K562 (cell line): ENCODE results near the gene IPO11. TPM values are rescaled to one million over a fixed set of nuclear protein-coding genes. Genes with fewer than 3 reads are reported as not detected.

ENCODE experiments used
- ATAC-seq: fragments of 200-7000 bp; cut with Tn5 transposase; 3 replicates; pipeline ENCODE4 v1.9.1; 2020; ENCODE audit warnings: moderate library complexity
- BruUV-seq: library from RNA; stranded (reverse); fragments of 400-500 nt; replicated peaks from 2 replicates; lab custom pipeline; 2021; lab: Mats Ljungman, UMichigan
- CTCF ChIA-PET: fragments of 300-600 bp; formaldehyde crosslinking; extraction: SDS; loops from one replicate; lab custom pipeline; 2021; ENCODE audit warnings: low intra/inter-chr PET ratio; lab: Yijun Ruan, JAX
- POLR2A ChIA-PET: fragments of 300-600, 350-650 bp; sonication (Branson Sonifier 250); formaldehyde crosslinking; extraction: SDS; loops from one replicate; lab custom pipeline; 2021; ENCODE audit warnings: antibody characterized with exemption, inconsistent platforms; lab: Yijun Ruan, JAX
- DNase-seq, 4 experiments: peaks; one replicate each; pipeline versions ENCODE4 v3.0.0 to v3.0.0-alpha.2; 2011 to 2018; ENCODE audit warnings: low spot score in 3 of 4, mixed read lengths in 3 of 4; ENCODE audit errors: extremely low read depth in 1 of 4
- FAIRE-seq: peaks from 2 replicates; lab custom pipeline; 2011; peaks lifted over from hg19 to GRCh38; lab: Jason Lieb, UNC
- H2AFZ ChIP-seq: 2 replicates; pipeline ENCODE4 v1.6.0; 2011; ENCODE audit warnings: low read depth, low read length, control low read depth, inconsistent platforms
- H3K27ac ChIP-seq: fragments of 200-600 bp; 3 replicates; pipeline ENCODE4 v1.8.0; 2011; ENCODE audit warnings: low read depth, mild to moderate bottlenecking, control low read depth, inconsistent platforms, low read length, moderate library complexity, mixed read lengths; ENCODE audit errors: extremely low read depth
- H3K27me3 ChIP-seq, 2 experiments: fragments of 300-600 bp in 1 of 2; 2 replicates in 1 of 2; 3 replicates in 1 of 2; pipeline versions ENCODE4 v1.6.0 to v1.8.0; 2011; ENCODE audit warnings: inconsistent platforms in 2 of 2, low read length in 2 of 2, mild to moderate bottlenecking in 1 of 2, mixed read lengths in 1 of 2, moderate library complexity in 1 of 2; ENCODE audit not compliant: control insufficient read depth in 2 of 2, insufficient read depth in 2 of 2
- H3K36me3 ChIP-seq: fragments of 300-600 bp; 3 replicates; pipeline ENCODE4 v1.8.0; 2011; ENCODE audit warnings: mild to moderate bottlenecking, low read length, inconsistent platforms; ENCODE audit not compliant: control insufficient read depth, insufficient read depth
- H3K4me1 ChIP-seq, 2 experiments: fragments of 200-600 bp in 1 of 2; replicated peaks in 1 of 2; 2 replicates in 1 of 2; 3 replicates in 1 of 2; pipeline versions ENCODE4 v1.5.1 to v1.8.0; 2011; ENCODE audit warnings: inconsistent platforms in 2 of 2, low read length in 2 of 2, mild to moderate bottlenecking in 1 of 2, mixed read lengths in 1 of 2, moderate library complexity in 1 of 2; ENCODE audit not compliant: control insufficient read depth in 2 of 2, insufficient read depth in 2 of 2
- H3K4me2 ChIP-seq: 2 replicates; pipeline ENCODE4 v1.6.1; 2011; ENCODE audit warnings: low read length, control low read depth, inconsistent platforms, mixed read lengths; ENCODE audit not compliant: insufficient read depth
- H3K4me3 ChIP-seq: fragments of 200-600 bp; sonication (generic), shearing (Covaris generic); 2 replicates; pipeline ENCODE4 v1.5.1; 2016; ENCODE audit warnings: control low read depth, inconsistent platforms
- H3K79me2 ChIP-seq: fragments of 200-600 bp; 3 replicates; pipeline ENCODE4 v1.8.0; 2011; ENCODE audit warnings: low read length, inconsistent platforms; ENCODE audit not compliant: control insufficient read depth, insufficient read depth
- H3K9ac ChIP-seq, 2 experiments: 2 replicates each; pipeline versions ENCODE4 v1.6.0 to v1.6.1; 2011; ENCODE audit warnings: low read depth in 2 of 2, low read length in 2 of 2, control low read depth in 1 of 2, inconsistent platforms in 1 of 2, mild to moderate bottlenecking in 1 of 2, mixed read lengths in 1 of 2; ENCODE audit not compliant: insufficient read depth in 1 of 2
- H3K9me1 ChIP-seq: one replicate; pipeline ENCODE4 v1.6.0; 2011; ENCODE audit warnings: inconsistent platforms, mild to moderate bottlenecking, low read length, moderate library complexity; ENCODE audit not compliant: control insufficient read depth, insufficient read depth
- H3K9me3 ChIP-seq: replicated peaks from 2 replicates; pipeline ENCODE4 v1.5.1; 2011; ENCODE audit warnings: low read depth, low read length, inconsistent platforms; ENCODE audit not compliant: control insufficient read depth, insufficient read depth
- H4K20me1 ChIP-seq: replicated peaks from 2 replicates; pipeline ENCODE4 v1.6.1; 2011; ENCODE audit warnings: low read length, inconsistent platforms, mixed read lengths; ENCODE audit not compliant: control insufficient read depth, insufficient read depth
- ELF4 ChIP-seq: fragments of 450-650 bp; formaldehyde crosslinking; IDR thresholded peaks from 2 replicates; pipeline ENCODE4 v1.4.0; 2022; ENCODE audit warnings: missing genetic modification characterization
- FOXJ2 ChIP-seq: fragments of 200-800 bp; sonication (Bioruptor generic); IDR thresholded peaks from 2 replicates; pipeline ENCODE4 v1.6.1; 2016; ENCODE audit warnings: missing genetic modification characterization, missing compliant biosample characterization
- MTA3 ChIP-seq: fragments of 450-650 bp; formaldehyde crosslinking; IDR thresholded peaks from 2 replicates; pipeline ENCODE4 v1.6.1; 2017; ENCODE audit warnings: mild to moderate bottlenecking, borderline replicate concordance
- NEUROD1 ChIP-seq: fragments of 150-350 bp; IDR thresholded peaks from 2 replicates; pipeline ENCODE4 v1.6.1; 2014; ENCODE audit warnings: borderline replicate concordance, low read length, low read depth; ENCODE audit not compliant: partially characterized antibody
- OTX1 ChIP-seq: fragments of 450-650 bp; formaldehyde crosslinking; IDR thresholded peaks from 2 replicates; pipeline ENCODE4 v1.4.0; 2022; ENCODE audit warnings: mild to moderate bottlenecking
- POLR2AphosphoS2 ChIP-seq: IDR thresholded peaks from 2 replicates; pipeline ENCODE4 v1.6.1; 2012; ENCODE audit warnings: low read length, improper control_type of control experiment
- SIRT6 ChIP-seq: IDR thresholded peaks from one replicate; pipeline ENCODE4 v1.6.1; 2012; ENCODE audit warnings: low read depth, mild to moderate bottlenecking, control low read depth, inconsistent platforms, low read length, moderate library complexity
- TGIF2 ChIP-seq: sonication (generic); formaldehyde crosslinking; IDR thresholded peaks from 2 replicates; pipeline ENCODE4 v1.8.1; 2022; ENCODE audit warnings: mild to moderate bottlenecking, missing genetic modification reagents, moderate library complexity
- ZNF174 ChIP-seq: fragments of 250-450 bp; sonication (Bioruptor Pico); IDR thresholded peaks from 2 replicates; pipeline ENCODE4 v1.4.0; 2020; ENCODE audit warnings: mild to moderate bottlenecking
- in situ Hi-C: fragments of 300-500 bp; cut with MboI; formaldehyde crosslinking; loops from 4 replicates; pipeline ENCODE4 v1.15.0; 2018; ENCODE audit warnings: inconsistent platforms, mixed read lengths
- intact Hi-C: fragments of 100-400 bp; cut with micrococcal nuclease; formaldehyde crosslinking; loops from 2 replicates; pipeline ENCODE4 v1.14.2; 2022
- polyA plus RNA-seq, 8 experiments: library from polyadenylated mRNA; depleted of rRNA in 4 of 8; stranded (reverse) in 5 of 8; unstranded in 3 of 8; fragments of >200 nt; fragmentation: Nextera tagmentation in 2 of 8; fragmentation: Illumina TruSeq in 1 of 8; extraction: Ambion mirVana in 2 of 8; extraction: Trizol in 1 of 8; gene quantifications; 2 replicates each; pipeline versions ENCODE4 v1.2.1 to v1.2.3, GENCODE V29; 2011 to 2014; ENCODE audit warnings: inconsistent platforms in 1 of 8, missing spikeins in 1 of 8
- total RNA-seq, 7 experiments: library from RNA; depleted of rRNA in 6 of 7; stranded (reverse); fragments of >200 nt in 6 of 7; fragmentation: Illumina TruSeq in 2 of 7; extraction: Trizol in 2 of 7; gene quantifications; 2 replicates each; pipeline versions ENCODE4 v1.2.1 to v1.2.3, GENCODE V29; 2011 to 2021; ENCODE audit warnings: low replicate concordance in 1 of 7
- TF ChIP-seq, protein P1 (sequence below): sonication (generic); formaldehyde crosslinking; IDR thresholded peaks from 2 replicates; pipeline ENCODE4 v1.8.0; 2023; ENCODE audit warnings: mild to moderate bottlenecking, missing genetic modification reagents
- TF ChIP-seq, protein P2 (sequence below), 2 experiments: fragments of 450-650 bp; IDR thresholded peaks; 2 replicates each; pipeline ENCODE4 v1.6.1; 2018; ENCODE audit warnings: mild to moderate bottlenecking in 2 of 2, low read depth in 1 of 2; ENCODE audit not compliant: partially characterized antibody in 2 of 2
- TF ChIP-seq, protein P3 (sequence below): sonication (generic); IDR thresholded peaks from 2 replicates; pipeline ENCODE4 v1.6.1; 2016
- TF ChIP-seq, protein P4 (sequence below), 2 experiments: fragments of 450-650 bp in 1 of 2; sonication (generic) in 1 of 2; formaldehyde crosslinking in 1 of 2; IDR thresholded peaks in 1 of 2; conservative IDR thresholded peaks in 1 of 2; 2 replicates each; pipeline versions ENCODE4 v1.6.1 to v1.8.1; 2016 to 2023; ENCODE audit warnings: mild to moderate bottlenecking in 2 of 2, moderate library complexity in 2 of 2, inconsistent platforms in 1 of 2, missing genetic modification reagents in 1 of 2

Gene IPO11
- total and polyA plus RNA-seq, 9 of the 15 experiments (the other 6 are each of a cell fraction or from before 2014, with no cell fraction given) = 38.7 to 96.0 (median 70.9) TPM

DNA sequence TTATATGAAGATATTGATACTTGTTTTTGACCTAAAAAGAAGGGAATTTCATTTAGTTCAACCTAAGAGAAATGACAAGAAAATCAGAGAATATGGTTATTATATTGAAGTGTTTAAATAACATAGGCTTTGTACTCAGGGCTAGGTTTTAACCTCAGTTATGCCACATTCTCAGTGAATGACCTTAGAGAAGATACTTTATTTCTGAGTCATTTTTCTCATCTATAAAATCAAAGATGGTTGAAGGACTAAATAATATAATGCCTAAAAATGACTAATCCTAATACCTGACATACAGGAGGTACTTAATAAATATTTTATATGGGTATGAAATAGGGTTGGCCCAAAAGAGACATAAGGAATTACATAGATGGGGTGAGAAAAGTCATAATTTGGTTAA, 41.2 kb upstream of the IPO11 start:
- FAIRE-seq (no peak), ATAC-seq (no peak), DNase-seq (no peak)
- intact Hi-C loops (no loop called here), in situ Hi-C loops (no loop called here)
- Histone ChIP-seq H3K79me2 (no peaks in the 10 kb centered on the region), H3K4me1 (peaks cover 8 to 9% of the 10 kb centered on the region in 2 experiments), H4K20me1 (no peaks in the 10 kb centered on the region), H3K9me1 (no peaks in the 10 kb centered on the region), H3K9ac (no peak overlapping the region), H3K27me3 (no peaks in the 10 kb centered on the region), H3K4me2 (no peak overlapping the region), H2AFZ (no peak overlapping the region), H3K27ac (no peak overlapping the region)
- no TSS peak for BruUV-seq
- CTCF ChIA-PET = no interaction called here
- TF ChIP-seq FOXJ2 (tag) (no peak), SIRT6 (no peak), OTX1 (CRISPR knock-in tag) (no peak), ZNF174 (CRISPR knock-in tag) (no peak), NEUROD1 (no peak), MTA3 (no peak), ELF4 (CRISPR knock-in tag) (no peak), TGIF2 (CRISPR knock-in tag) (no peak), POLR2AphosphoS2 (no peak)
- TF ChIP-seq, protein P1, sequence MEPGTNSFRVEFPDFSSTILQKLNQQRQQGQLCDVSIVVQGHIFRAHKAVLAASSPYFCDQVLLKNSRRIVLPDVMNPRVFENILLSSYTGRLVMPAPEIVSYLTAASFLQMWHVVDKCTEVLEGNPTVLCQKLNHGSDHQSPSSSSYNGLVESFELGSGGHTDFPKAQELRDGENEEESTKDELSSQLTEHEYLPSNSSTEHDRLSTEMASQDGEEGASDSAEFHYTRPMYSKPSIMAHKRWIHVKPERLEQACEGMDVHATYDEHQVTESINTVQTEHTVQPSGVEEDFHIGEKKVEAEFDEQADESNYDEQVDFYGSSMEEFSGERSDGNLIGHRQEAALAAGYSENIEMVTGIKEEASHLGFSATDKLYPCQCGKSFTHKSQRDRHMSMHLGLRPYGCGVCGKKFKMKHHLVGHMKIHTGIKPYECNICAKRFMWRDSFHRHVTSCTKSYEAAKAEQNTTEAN (CRISPR knock-in tag) = no peak
- TF ChIP-seq, protein P2, sequence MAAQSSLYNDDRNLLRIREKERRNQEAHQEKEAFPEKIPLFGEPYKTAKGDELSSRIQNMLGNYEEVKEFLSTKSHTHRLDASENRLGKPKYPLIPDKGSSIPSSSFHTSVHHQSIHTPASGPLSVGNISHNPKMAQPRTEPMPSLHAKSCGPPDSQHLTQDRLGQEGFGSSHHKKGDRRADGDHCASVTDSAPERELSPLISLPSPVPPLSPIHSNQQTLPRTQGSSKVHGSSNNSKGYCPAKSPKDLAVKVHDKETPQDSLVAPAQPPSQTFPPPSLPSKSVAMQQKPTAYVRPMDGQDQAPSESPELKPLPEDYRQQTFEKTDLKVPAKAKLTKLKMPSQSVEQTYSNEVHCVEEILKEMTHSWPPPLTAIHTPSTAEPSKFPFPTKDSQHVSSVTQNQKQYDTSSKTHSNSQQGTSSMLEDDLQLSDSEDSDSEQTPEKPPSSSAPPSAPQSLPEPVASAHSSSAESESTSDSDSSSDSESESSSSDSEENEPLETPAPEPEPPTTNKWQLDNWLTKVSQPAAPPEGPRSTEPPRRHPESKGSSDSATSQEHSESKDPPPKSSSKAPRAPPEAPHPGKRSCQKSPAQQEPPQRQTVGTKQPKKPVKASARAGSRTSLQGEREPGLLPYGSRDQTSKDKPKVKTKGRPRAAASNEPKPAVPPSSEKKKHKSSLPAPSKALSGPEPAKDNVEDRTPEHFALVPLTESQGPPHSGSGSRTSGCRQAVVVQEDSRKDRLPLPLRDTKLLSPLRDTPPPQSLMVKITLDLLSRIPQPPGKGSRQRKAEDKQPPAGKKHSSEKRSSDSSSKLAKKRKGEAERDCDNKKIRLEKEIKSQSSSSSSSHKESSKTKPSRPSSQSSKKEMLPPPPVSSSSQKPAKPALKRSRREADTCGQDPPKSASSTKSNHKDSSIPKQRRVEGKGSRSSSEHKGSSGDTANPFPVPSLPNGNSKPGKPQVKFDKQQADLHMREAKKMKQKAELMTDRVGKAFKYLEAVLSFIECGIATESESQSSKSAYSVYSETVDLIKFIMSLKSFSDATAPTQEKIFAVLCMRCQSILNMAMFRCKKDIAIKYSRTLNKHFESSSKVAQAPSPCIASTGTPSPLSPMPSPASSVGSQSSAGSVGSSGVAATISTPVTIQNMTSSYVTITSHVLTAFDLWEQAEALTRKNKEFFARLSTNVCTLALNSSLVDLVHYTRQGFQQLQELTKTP (IDR thresholded peaks at IDR 0.05; ENCODE audit: low read depth in 1 of 2, partially characterized antibody in 2 of 2) = no peak
- TF ChIP-seq, protein P3, sequence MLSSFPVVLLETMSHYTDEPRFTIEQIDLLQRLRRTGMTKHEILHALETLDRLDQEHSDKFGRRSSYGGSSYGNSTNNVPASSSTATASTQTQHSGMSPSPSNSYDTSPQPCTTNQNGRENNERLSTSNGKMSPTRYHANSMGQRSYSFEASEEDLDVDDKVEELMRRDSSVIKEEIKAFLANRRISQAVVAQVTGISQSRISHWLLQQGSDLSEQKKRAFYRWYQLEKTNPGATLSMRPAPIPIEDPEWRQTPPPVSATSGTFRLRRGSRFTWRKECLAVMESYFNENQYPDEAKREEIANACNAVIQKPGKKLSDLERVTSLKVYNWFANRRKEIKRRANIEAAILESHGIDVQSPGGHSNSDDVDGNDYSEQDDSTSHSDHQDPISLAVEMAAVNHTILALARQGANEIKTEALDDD = no peak
- TF ChIP-seq, protein P4, sequence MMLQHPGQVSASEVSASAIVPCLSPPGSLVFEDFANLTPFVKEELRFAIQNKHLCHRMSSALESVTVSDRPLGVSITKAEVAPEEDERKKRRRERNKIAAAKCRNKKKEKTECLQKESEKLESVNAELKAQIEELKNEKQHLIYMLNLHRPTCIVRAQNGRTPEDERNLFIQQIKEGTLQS (IDR thresholded peaks at IDR 0.05) = no peak
- TF ChIP-seq, protein P4 (CRISPR knock-in tag; conservative IDR thresholded peaks at IDR 0.05) = no peak
- TF ChIP-seq, all 486 proteins: peak for 0
- H3K4me3 ChIP-seq = no peak overlapping the region
- H3K9me3 ChIP-seq = no peaks in the 10 kb centered on the region
- POLR2A ChIA-PET = no interaction called here
- peaks cover 76% of the 10 kb centered on the region for H3K36me3 ChIP-seq
